ENCODE data around the gene AGBL3. TPM values are rescaled to one million over a fixed set of nuclear protein-coding genes. Genes with fewer than 3 reads are reported as not detected.

AGBL3 gene
- total RNA-seq, 1 experiment from 2014 or later, result 2.1 TPM

DNA sequence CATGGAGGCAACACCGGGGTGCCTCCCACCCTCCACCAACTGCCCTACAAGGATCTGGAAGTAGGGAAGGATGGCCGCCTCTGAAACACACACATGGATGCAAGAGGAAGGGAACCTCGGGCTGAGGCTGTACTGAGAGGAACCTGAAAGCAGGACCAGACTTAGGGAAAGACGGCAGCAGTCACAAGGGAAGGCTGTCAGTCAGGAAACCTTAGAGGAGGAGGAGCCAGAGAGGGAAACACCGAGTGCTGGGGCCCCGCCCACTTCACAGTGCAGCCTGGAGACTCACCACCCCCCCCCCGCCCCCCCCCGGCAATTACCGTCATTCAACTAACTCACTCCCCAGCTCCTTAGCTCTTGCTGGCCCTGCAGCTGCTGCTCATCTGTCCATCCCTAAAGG is 181.7 kb downstream of the AGBL3 start (continued):
- no peak for TF ChIP-seq SOX15 (CRISPR knock-in tag; IDR thresholded peaks at IDR 0.05)
- TF ChIP-seq, protein P1, sequence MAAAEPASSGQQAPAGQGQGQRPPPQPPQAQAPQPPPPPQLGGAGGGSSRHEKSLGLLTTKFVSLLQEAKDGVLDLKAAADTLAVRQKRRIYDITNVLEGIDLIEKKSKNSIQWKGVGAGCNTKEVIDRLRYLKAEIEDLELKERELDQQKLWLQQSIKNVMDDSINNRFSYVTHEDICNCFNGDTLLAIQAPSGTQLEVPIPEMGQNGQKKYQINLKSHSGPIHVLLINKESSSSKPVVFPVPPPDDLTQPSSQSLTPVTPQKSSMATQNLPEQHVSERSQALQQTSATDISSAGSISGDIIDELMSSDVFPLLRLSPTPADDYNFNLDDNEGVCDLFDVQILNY (CRISPR knock-in tag; IDR thresholded peaks at IDR 0.05), result no peak

DNA sequence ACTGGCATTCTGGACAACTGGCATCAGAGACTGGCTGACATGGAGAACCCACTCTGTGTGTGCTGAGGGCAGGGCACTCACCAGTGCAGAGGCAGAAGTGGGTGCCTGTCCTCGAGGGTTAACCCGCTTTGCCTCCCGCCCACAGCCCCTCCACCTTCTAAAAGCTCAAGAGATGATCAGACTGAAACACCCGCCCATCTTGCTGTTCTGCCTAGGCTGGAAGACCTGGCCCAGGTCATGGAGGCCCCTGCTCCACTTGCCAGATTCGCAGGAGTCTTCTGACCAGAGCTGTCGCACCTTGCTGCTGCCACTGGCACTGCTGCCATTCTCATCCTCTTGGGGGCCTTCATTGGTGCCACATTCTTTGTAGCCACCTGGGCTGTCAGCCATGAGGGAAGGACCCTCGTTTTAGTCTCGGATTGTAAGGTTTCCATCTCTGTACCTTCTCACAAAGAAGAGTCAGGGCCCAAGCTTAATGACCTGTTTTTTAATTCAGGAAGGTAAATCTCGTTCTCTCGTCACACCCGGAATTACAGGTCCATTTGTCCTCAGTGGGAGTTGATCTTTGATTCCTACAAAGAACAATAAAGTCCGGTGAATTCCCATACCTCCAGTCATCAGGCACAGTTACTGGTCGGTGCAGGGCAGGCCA is 182.3 kb downstream of the AGBL3 start:
- ATAC-seq (no peak), DNase-seq (ENCODE audit: low spot score) (no peak)
- ChIA-PET POLR2A (no interaction called here), CTCF (interaction anchor here (0.9 to 1.9 kb wide), 12 partner anchors 8 to 201 kb away, joined by 3 to 8 read pairs (median 4); partner anchors contain the start of genes AGBL3 and WDR91)
- H3K36me3 Mint-ChIP-seq, result peaks cover 52% of the 10 kb centered on the region
- no peaks in the 10 kb centered on the region for H3K27me3 Mint-ChIP-seq (ENCODE audit: low read depth)
- peaks cover 4% of the 10 kb centered on the region; the same call in 1 of the 2 replicates for H3K9me3 Mint-ChIP-seq
- H3K4me3 Mint-ChIP-seq, result peak overlapping the region; percentile 90
- TF ChIP-seq, protein P1 (CRISPR knock-in tag; IDR thresholded peaks at IDR 0.05), result no peak
- TF ChIP-seq IRF2 (CRISPR knock-in tag; IDR thresholded peaks at IDR 0.05; ENCODE audit: borderline replicate concordance, low read depth), result no peak
- peak overlapping the region; percentile 83 for H3K27ac Mint-ChIP-seq
- H3K4me1 Mint-ChIP-seq, result peaks cover 31% of the 10 kb centered on the region

DNA sequence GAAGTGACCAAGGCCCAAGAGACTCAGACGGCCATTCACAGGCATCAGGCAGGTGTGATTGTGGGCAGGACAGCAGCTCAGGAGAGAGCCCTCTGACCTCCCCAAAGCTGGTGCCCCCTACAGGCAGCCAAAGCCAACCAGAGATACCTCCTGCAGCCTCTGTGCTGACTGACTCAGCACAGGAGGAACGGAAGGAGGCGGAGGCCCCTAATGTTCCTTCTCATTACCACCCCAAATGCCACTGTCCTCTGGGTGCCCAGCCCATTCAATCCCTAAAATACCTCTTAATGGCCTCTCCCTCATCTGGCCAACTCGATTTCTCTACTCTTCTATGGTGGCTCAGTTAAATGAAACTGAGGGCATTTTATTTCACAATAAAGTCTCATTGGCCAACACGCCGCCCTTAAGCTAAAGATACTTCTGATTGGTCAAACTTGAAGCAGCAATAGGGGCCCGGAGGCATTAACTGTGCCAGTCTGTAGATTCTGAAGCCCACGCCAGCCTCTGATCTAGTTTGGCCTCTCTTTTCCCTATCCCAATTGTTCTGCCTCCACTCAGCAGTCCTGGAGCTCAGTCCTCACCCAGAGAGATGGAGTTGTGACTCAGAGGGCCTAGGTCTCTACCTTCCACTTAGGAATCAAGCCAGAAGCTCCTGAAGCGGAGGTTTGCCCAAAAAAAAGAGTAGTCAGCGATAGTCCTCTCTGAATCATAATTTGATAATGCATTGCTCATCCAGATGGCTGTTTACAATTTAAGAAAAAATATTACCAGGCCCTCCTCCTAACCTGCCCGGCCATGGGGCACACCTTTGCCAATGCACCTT is 183.0 kb downstream of the AGBL3 start:
- TF ChIP-seq, protein P2, sequence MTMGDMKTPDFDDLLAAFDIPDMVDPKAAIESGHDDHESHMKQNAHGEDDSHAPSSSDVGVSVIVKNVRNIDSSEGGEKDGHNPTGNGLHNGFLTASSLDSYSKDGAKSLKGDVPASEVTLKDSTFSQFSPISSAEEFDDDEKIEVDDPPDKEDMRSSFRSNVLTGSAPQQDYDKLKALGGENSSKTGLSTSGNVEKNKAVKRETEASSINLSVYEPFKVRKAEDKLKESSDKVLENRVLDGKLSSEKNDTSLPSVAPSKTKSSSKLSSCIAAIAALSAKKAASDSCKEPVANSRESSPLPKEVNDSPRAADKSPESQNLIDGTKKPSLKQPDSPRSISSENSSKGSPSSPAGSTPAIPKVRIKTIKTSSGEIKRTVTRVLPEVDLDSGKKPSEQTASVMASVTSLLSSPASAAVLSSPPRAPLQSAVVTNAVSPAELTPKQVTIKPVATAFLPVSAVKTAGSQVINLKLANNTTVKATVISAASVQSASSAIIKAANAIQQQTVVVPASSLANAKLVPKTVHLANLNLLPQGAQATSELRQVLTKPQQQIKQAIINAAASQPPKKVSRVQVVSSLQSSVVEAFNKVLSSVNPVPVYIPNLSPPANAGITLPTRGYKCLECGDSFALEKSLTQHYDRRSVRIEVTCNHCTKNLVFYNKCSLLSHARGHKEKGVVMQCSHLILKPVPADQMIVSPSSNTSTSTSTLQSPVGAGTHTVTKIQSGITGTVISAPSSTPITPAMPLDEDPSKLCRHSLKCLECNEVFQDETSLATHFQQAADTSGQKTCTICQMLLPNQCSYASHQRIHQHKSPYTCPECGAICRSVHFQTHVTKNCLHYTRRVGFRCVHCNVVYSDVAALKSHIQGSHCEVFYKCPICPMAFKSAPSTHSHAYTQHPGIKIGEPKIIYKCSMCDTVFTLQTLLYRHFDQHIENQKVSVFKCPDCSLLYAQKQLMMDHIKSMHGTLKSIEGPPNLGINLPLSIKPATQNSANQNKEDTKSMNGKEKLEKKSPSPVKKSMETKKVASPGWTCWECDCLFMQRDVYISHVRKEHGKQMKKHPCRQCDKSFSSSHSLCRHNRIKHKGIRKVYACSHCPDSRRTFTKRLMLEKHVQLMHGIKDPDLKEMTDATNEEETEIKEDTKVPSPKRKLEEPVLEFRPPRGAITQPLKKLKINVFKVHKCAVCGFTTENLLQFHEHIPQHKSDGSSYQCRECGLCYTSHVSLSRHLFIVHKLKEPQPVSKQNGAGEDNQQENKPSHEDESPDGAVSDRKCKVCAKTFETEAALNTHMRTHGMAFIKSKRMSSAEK (CRISPR knock-in tag; IDR thresholded peaks at IDR 0.05; ENCODE audit: borderline replicate concordance), result 0 out of 2 replicates have a peak, but pooled peaks have one; percentile 18
- TF ChIP-seq, protein P3, sequence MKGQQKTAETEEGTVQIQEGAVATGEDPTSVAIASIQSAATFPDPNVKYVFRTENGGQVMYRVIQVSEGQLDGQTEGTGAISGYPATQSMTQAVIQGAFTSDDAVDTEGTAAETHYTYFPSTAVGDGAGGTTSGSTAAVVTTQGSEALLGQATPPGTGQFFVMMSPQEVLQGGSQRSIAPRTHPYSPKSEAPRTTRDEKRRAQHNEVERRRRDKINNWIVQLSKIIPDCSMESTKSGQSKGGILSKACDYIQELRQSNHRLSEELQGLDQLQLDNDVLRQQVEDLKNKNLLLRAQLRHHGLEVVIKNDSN (CRISPR knock-in tag; IDR thresholded peaks at IDR 0.05), result no peak
- TF ChIP-seq, protein P4, sequence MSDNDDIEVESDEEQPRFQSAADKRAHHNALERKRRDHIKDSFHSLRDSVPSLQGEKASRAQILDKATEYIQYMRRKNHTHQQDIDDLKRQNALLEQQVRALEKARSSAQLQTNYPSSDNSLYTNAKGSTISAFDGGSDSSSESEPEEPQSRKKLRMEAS (CRISPR knock-in tag; IDR thresholded peaks at IDR 0.05), result 0 out of 2 replicates have a peak, but pooled peaks have one; percentile 15
- TF ChIP-seq, protein P5, sequence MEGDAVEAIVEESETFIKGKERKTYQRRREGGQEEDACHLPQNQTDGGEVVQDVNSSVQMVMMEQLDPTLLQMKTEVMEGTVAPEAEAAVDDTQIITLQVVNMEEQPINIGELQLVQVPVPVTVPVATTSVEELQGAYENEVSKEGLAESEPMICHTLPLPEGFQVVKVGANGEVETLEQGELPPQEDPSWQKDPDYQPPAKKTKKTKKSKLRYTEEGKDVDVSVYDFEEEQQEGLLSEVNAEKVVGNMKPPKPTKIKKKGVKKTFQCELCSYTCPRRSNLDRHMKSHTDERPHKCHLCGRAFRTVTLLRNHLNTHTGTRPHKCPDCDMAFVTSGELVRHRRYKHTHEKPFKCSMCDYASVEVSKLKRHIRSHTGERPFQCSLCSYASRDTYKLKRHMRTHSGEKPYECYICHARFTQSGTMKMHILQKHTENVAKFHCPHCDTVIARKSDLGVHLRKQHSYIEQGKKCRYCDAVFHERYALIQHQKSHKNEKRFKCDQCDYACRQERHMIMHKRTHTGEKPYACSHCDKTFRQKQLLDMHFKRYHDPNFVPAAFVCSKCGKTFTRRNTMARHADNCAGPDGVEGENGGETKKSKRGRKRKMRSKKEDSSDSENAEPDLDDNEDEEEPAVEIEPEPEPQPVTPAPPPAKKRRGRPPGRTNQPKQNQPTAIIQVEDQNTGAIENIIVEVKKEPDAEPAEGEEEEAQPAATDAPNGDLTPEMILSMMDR (IDR thresholded peaks at IDR 0.05), result peak; percentile 51
- H3K4me3 Mint-ChIP-seq, result peak overlapping the region; percentile 90
- DNase-seq (ENCODE audit: low spot score) (peak; percentile 71), ATAC-seq (peak; percentile 68)
- H3K9me3 Mint-ChIP-seq, result no peaks in the 10 kb centered on the region
- H3K27me3 Mint-ChIP-seq (ENCODE audit: low read depth), result no peaks in the 10 kb centered on the region
- H3K4me1 Mint-ChIP-seq, result peaks cover 31% of the 10 kb centered on the region
- H3K27ac Mint-ChIP-seq, result peak overlapping the region; percentile 93
- ChIA-PET POLR2A (no interaction called here), CTCF (interaction anchor here (0.5 to 2.4 kb wide), 18 partner anchors 8 to 483 kb away, joined by 3 to 8 read pairs (median 4); partner anchors contain the start of genes AGBL3, TMEM140 and WDR91)
- peaks cover 44% of the 10 kb centered on the region for H3K36me3 Mint-ChIP-seq

Measured in WTC11 (cell line).